Adipose tissue (tissue), 3 donors: ENCODE measurements around the gene FBXO28. TPM values are rescaled to one million over a fixed set of nuclear protein-coding genes. Genes with fewer than 3 reads are reported as not detected.

ENCODE experiments used
- H3K27ac ChIP-seq: one replicate; pipeline ENCODE4 v1.5.1; 2013; ENCODE audit warnings: low read depth, low read length
- WGBS, 3 donors: extraction: QIAGEN DNeasy Blood & Tissue Kit; methylation state at CpG; one replicate each; pipeline ENCODE4 v1.1.7; 2013; 5-methylcytosine and 5-hydroxymethylcytosine counted together
- polyA plus RNA-seq, 3 donors: library from polyadenylated mRNA; stranded (reverse); fragments of 200-250 nt; gene quantifications; one replicate each; pipeline ENCODE4 v1.2.3, GENCODE V29; 2013
- donor health status: healthy with polysubstance abuse.
- donor health status: Bipolar disorder and iron deficiency.
- donor health status: healthy.

Gene FBXO28
- polyA plus RNA-seq, 3 donors: 4.6 to 12.2 (median 10.3) TPM

DNA sequence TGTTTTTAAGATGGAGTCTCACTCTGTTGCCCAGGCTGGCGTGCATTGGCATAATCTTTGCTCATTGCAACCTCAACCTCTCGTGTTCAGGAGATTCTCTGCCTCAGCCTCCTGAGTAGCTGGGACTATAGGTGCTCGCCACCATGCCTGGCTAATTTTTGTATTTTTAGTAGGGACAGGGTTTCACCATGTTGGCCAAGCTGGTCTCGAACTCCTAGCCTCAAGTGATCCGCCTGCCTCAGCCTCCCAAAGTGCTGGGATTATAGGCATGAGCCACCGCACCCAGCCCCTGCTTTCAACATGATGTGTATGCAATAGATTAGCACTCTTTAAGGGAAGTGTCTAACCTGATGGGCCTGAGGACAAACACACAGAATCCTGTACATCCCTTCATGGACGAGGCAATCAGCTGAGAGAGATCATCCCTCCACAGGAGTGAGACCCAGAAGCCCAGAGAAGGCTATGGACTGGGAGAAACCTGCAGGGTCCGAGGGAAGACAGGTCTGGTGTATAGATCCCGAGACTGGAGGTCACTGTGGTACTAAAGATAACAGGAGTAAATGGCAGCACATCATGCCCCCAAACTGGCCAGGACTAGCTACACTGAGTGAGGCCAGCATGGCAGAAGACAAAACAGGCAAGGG lies 63.6 kb downstream of the FBXO28 start:
- WGBS, 3 donors: 88 to 91% (median 89%) methylated on average over 9 of the region's 9 CpGs

DNA sequence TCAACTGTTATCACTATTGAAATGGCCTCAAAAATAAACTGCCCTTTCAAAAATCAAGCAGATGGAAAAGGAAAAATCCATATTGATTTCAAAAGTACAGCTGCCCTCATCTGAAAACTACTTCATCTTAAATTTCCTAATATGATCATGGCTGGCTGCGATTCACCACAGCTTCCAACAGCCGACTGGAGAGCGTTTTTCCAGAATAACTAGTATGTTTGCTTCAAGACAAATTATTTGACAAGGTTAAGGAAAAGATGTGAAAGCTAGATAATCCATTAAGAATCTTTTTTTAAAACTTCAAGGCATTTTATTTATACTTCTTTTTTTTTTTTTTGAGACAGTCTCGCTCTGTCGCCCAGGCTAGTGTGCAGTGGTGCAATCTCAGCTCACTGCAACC lies 65.0 kb downstream of the FBXO28 start:
- no peak overlapping the region for H3K27ac ChIP-seq
- 88 to 92% (median 90%) methylated on average over 5 of the region's 5 CpGs for WGBS, 3 donors

More for the DNA sequence above, 63.6 kb downstream of the FBXO28 start:
- no peak overlapping the region for H3K27ac ChIP-seq

GRCh38 chr1:224180783-224181452 lies 67.0 kb downstream of the FBXO28 start:
- H3K27ac ChIP-seq: no peak overlapping the region
- WGBS, 3 donors: 92 to 96% (median 96%) methylated on average over 11 of the region's 11 CpGs

DNA sequence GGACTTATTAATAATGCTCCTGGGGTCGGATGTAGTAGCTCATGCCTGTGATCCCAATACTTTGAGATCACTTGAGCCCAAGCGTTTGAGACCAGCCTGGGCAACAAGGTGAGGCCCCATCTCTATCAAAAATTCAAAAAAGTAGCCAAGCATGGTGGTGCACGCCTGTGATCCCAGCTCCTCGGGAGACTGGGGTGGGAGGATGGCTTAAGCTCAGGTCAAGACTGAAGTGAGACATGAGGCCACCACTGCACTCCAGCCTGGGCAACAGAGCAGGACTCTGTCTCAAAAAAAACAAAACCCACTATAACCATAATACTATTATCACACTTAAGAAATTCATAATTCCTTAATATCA lies 67.5 kb downstream of the FBXO28 start:
- WGBS, 3 donors: 91 to 97% (median 96%) methylated on average over 4 of the region's 4 CpGs

GRCh38 chr1:224182057-224182865 lies 68.3 kb downstream of the FBXO28 start:
- WGBS, 3 donors: 47 to 59% (median 55%) methylated on average over 22 of the region's 22 CpGs
- no peak overlapping the region for H3K27ac ChIP-seq

More for the DNA sequence above, 67.5 kb downstream of the FBXO28 start:
- H3K27ac ChIP-seq: no peak overlapping the region

GRCh38 chr1:224182866-224183590 lies 69.1 kb downstream of the FBXO28 start, which contains the start of gene DEGS1:
DEGS1 (plus strand) TSS chr1:224183240; CDS start chr1:224183337, 97 bp downstream.
- WGBS, 3 donors: 0% methylated on average over 74 to 94 of the region's 94 CpGs
- peak within 1 kb of the TSS; percentile 16 for H3K27ac ChIP-seq

- 0 to 2% (median 1%) methylated on average over 49 to 53 of the region's 53 CpGs for WGBS, 3 donors
- H3K27ac ChIP-seq: peak overlapping the region; percentile 9
These were observed 69.8 kb downstream of the FBXO28 start for GRCh38 chr1:224183591-224184312.

GRCh38 chr1:224185208-224185607 lies 71.3 kb downstream of the FBXO28 start:
- WGBS, 3 donors: 91 to 96% (median 95%) methylated on average over 8 of the region's 8 CpGs
- no peak overlapping the region for H3K27ac ChIP-seq

- 95 to 96% (median 96%) methylated on average over 2 of the region's 2 CpGs for WGBS, 3 donors
- H3K27ac ChIP-seq: no peak overlapping the region
These were observed 74.4 kb downstream of the FBXO28 start for GRCh38 chr1:224188286-224188685.

DNA sequence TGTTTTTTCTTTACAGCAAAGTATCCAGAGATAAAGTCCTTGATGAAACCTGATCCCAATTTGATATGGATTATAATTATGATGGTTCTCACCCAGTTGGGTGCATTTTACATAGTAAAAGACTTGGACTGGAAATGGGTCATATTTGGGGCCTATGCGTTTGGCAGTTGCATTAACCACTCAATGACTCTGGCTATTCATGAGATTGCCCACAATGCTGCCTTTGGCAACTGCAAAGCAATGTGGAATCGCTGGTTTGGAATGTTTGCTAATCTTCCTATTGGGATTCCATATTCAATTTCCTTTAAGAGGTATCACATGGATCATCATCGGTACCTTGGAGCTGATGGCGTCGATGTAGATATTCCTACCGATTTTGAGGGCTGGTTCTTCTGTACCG lies 75.7 kb downstream of the FBXO28 start:
- WGBS, 3 donors: 96% methylated on average over 7 of the region's 7 CpGs
- H3K27ac ChIP-seq: no peak overlapping the region

DNA sequence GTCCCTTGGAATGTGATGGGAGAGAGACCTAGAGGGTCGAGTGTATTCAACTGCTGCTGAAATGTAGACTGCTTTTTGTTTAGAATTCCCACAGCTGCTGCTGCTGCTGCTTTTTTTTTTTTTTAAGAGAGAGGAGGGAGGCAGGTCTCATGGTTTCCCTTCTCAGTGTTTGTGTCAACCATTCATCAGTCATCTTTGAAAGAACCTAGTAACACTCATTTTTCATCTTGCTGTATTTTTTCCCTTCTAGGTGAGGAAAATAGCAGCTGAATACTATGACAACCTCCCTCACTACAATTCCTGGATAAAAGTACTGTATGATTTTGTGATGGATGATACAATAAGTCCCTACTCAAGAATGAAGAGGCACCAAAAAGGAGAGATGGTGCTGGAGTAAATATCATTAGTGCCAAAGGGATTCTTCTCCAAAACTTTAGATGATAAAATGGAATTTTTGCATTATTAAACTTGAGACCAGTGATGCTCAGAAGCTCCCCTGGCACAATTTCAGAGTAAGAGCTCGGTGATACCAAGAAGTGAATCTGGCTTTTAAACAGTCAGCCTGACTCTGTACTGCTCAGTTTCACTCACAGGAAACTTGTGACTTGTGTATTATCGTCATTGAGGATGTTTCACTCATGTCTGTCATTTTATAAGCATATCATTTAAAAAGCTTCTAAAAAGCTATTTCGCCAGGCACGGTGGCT lies 78.3 kb downstream of the FBXO28 start:
- no peak overlapping the region for H3K27ac ChIP-seq

DNA sequence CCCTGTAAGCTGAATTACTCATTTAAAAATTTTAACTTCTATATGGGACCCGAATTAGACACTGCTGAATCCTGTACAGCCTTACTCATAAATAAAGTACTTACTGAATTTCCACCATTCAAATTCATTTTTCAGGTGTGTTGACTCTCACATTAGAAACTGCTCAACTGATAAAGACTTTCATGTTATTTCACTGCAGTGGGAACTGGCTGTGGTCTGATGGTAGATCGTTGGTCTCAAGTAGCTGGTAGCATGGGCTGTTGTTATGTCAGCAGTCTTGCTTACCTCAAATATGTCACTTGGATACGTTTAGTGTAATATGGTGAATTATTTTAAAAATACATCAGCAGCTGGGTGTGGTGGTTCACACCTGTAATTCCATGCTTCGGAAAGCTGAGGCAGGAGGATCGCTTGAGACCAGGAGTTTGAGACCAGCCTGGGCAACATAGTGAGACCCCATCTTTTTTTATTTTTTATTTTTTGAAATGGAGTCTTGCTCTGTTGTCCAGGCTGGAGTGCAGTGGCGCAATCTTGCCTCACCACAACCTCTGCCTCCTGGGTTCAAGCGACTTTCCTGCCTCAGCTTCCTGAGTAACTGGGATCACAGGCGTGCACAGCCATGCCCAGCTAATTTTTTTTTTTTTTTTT lies 79.5 kb downstream of the FBXO28 start:
- WGBS, 3 donors: 88 to 95% (median 90%) methylated on average over 8 of the region's 8 CpGs
- H3K27ac ChIP-seq: no peak overlapping the region

More for the DNA sequence above, 78.3 kb downstream of the FBXO28 start:
- 73 to 76% (median 73%) methylated on average over 5 of the region's 5 CpGs for WGBS, 3 donors

GRCh38 chr1:224196813-224197600 lies 83.1 kb downstream of the FBXO28 start:
- WGBS, 3 donors: 41 to 76% (median 68%) methylated on average over 5 of the region's 5 CpGs
- H3K27ac ChIP-seq: no peak overlapping the region

- 93 to 95% (median 94%) methylated on average over 4 of the region's 4 CpGs for WGBS, 3 donors
- no peak overlapping the region for H3K27ac ChIP-seq
These were observed 84.7 kb downstream of the FBXO28 start for GRCh38 chr1:224198572-224198971.

GRCh38 chr1:224199679-224200078 lies 85.8 kb downstream of the FBXO28 start:
- WGBS, 3 donors: 75 to 85% (median 84%) methylated on average over 2 of the region's 2 CpGs
- no peak overlapping the region for H3K27ac ChIP-seq

- H3K27ac ChIP-seq: no peak overlapping the region
- 75 to 89% (median 82%) methylated on average over 5 of the region's 5 CpGs for WGBS, 3 donors
These were observed 87.5 kb downstream of the FBXO28 start for GRCh38 chr1:224201383-224201782.
